PC-9 (cell line): Measurements from ENCODE around the gene CREG1.

Source experiments
- CTCF ChIP-seq: fragments of 200-600 bp; sonication (generic); conservative IDR thresholded peaks from 2 replicates; pipeline ENCODE4 v1.6.1; 2017; ENCODE audit warnings: mixed run types, antibody characterized with exemption, mild to moderate bottlenecking, moderate library complexity
- EZH2 ChIP-seq: fragments of 200-600 bp; sonication (generic); IDR thresholded peaks from 2 replicates; pipeline ENCODE4 v1.8.0; 2017; ENCODE audit warnings: antibody characterized with exemption, low read depth

DNA sequence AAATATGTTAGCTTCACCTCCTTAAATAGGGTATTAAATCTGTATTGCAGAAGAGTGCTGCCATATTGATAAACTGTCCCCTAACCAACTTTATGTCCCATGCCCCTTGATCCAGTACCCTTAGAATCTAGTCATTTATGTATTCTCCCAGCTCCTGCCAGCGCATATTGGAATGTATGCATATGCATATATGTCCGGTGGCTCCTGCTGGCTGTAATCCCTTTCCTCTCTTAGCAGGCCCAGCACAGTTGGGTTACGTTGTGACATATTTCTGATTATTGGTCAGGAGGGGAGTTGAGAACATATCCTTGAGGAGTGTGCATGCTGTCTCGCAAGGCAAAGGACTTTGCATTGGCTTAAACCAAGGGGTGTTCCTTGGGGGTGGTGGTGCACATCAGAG is 29.2 kb upstream of the CREG1 start:
- TF ChIP-seq CTCF (no peak), EZH2 (no peak)
